IMR-90 (cell line): ENCODE measurements around the gene ELMO1. TPM values are rescaled to one million over a fixed set of nuclear protein-coding genes. Genes with fewer than 3 reads are reported as not detected.

Experiments
- ATAC-seq: fragments of 200-7000 bp; cut with Tn5 transposase; 2 replicates; pipeline ENCODE4 v1.9.1; 2020; ENCODE audit warnings: low read depth, mild to moderate bottlenecking, moderate library complexity
- BruUV-seq: library from RNA; stranded (reverse); fragments of 400-500 nt; replicated peaks from 2 replicates; lab custom pipeline; 2021; lab: Mats Ljungman, UMichigan
- CTCF ChIA-PET: fragments of 300-600 bp; formaldehyde crosslinking; extraction: SDS; loops from one replicate; lab custom pipeline; 2021; ENCODE audit warnings: antibody characterized with exemption; lab: Yijun Ruan, JAX
- POLR2A ChIA-PET: fragments of 300-600 bp; sonication (Branson Sonifier 250); formaldehyde crosslinking; loops from one replicate; lab custom pipeline; 2022; ENCODE audit warnings: antibody characterized with exemption; ENCODE audit not compliant: unreplicated experiment; lab: Charles Lee
- DNase-seq: peaks from one replicate; pipeline ENCODE4 v3.0.0; 2013
- H2AFZ ChIP-seq: replicated peaks from 2 replicates; pipeline ENCODE3; 2013; ENCODE audit warnings: low read length, mild to moderate bottlenecking; ENCODE audit not compliant: poor library complexity
- H2AK5ac ChIP-seq: 2 replicates; pipeline ENCODE4 v1.6.1; 2013; ENCODE audit warnings: low read depth, low read length, inconsistent platforms
- H2AK9ac ChIP-seq: replicated peaks from 2 replicates; pipeline ENCODE3; 2013; ENCODE audit warnings: mild to moderate bottlenecking, low read depth, low read length, moderate library complexity; ENCODE audit not compliant: poor library complexity
- H2BK120ac ChIP-seq: 2 replicates; pipeline ENCODE4 v1.6.1; 2013; ENCODE audit warnings: low read depth, low read length, inconsistent platforms
- H2BK15ac ChIP-seq: 3 replicates; pipeline ENCODE4 v1.6.1; 2013; ENCODE audit warnings: low read depth, low read length, inconsistent platforms
- H2BK20ac ChIP-seq: 2 replicates; pipeline ENCODE4 v1.6.1; 2013; ENCODE audit warnings: low read depth, mild to moderate bottlenecking, inconsistent platforms, low read length, moderate library complexity
- H2BK5ac ChIP-seq: 2 replicates; pipeline ENCODE4 v1.6.1; 2013; ENCODE audit warnings: mild to moderate bottlenecking, low read depth, low read length, inconsistent platforms; ENCODE audit not compliant: poor library complexity, severe bottlenecking
- H3K14ac ChIP-seq: replicated peaks from 2 replicates; pipeline ENCODE4 v1.6.1; 2013; ENCODE audit warnings: low read depth, low read length, inconsistent platforms
- H3K18ac ChIP-seq: 2 replicates; pipeline ENCODE4 v1.6.1; 2013; ENCODE audit warnings: low read depth, low read length, control low read depth
- H3K23ac ChIP-seq: 2 replicates; pipeline ENCODE4 v1.6.1; 2013; ENCODE audit warnings: low read depth, low read length, inconsistent platforms
- H3K27ac ChIP-seq: 2 replicates; pipeline ENCODE4 v1.5.1; 2013; ENCODE audit warnings: mild to moderate bottlenecking, control low read depth, low read length; ENCODE audit not compliant: insufficient read depth
- H3K27me3 ChIP-seq: 2 replicates; pipeline ENCODE4 v1.6.1; 2013; ENCODE audit warnings: low read length; ENCODE audit not compliant: control insufficient read depth, insufficient read depth
- H3K36me3 ChIP-seq: 2 replicates; pipeline ENCODE4 v1.6.1; 2013; ENCODE audit warnings: low read length, mixed read lengths; ENCODE audit not compliant: control insufficient read depth, insufficient read depth
- H3K4ac ChIP-seq: 2 replicates; pipeline ENCODE4 v1.6.1; 2013; ENCODE audit warnings: low read depth, low read length, inconsistent platforms
- H3K4me1 ChIP-seq: 2 replicates; pipeline ENCODE4 v1.6.1; 2013; ENCODE audit warnings: low read length, mixed read lengths; ENCODE audit not compliant: control insufficient read depth, insufficient read depth
- H3K4me2 ChIP-seq: 2 replicates; pipeline ENCODE4 v1.6.1; 2013; ENCODE audit warnings: low read depth, mild to moderate bottlenecking, control low read depth, low read length, moderate library complexity
- H3K4me3 ChIP-seq: 2 replicates; pipeline ENCODE4 v1.5.1; 2013; ENCODE audit warnings: low read depth, mild to moderate bottlenecking, control low read depth, low read length, moderate library complexity; ENCODE audit not compliant: insufficient read depth
- H3K56ac ChIP-seq: 2 replicates; pipeline ENCODE4 v1.6.1; 2013; ENCODE audit warnings: low read length, inconsistent platforms; ENCODE audit not compliant: insufficient read depth; ENCODE audit errors: extremely low read depth
- H3K79me1 ChIP-seq, 2 experiments: 2 replicates each; pipeline ENCODE4 v1.6.1; 2013; ENCODE audit warnings: low read length in 2 of 2, inconsistent platforms in 1 of 2, low read depth in 1 of 2
- H3K9ac ChIP-seq: 2 replicates; pipeline ENCODE4 v1.6.1; 2013; ENCODE audit warnings: low read depth, low read length, control low read depth
- H3K9me1 ChIP-seq: 2 replicates; pipeline ENCODE4 v1.6.1; 2013; ENCODE audit warnings: low read length, inconsistent platforms; ENCODE audit not compliant: insufficient read depth
- H3K9me3 ChIP-seq: 2 replicates; pipeline ENCODE4 v1.6.1; 2013; ENCODE audit warnings: low read length; ENCODE audit not compliant: control insufficient read depth, insufficient read depth
- H4K20me1 ChIP-seq: 2 replicates; pipeline ENCODE4 v1.6.1; 2013; ENCODE audit warnings: low read length, inconsistent platforms; ENCODE audit not compliant: insufficient read depth
- H4K5ac ChIP-seq: 2 replicates; pipeline ENCODE4 v1.6.1; 2013; ENCODE audit warnings: mild to moderate bottlenecking, low read depth, low read length, control low read depth
- H4K8ac ChIP-seq, 2 experiments: 2 replicates each; pipeline ENCODE4 v1.6.1; 2013; ENCODE audit warnings: low read depth in 2 of 2, low read length in 2 of 2, control low read depth in 1 of 2, inconsistent platforms in 1 of 2
- H4K91ac ChIP-seq: 2 replicates; pipeline ENCODE4 v1.6.1; 2013; ENCODE audit warnings: low read depth, low read length, inconsistent platforms; ENCODE audit not compliant: insufficient read depth
- BHLHE40 ChIP-seq: fragments of 150-350 bp; IDR thresholded peaks from 2 replicates; pipeline ENCODE4 v1.6.1; 2016; ENCODE audit warnings: mild to moderate bottlenecking, low read depth, low read length
- CEBPB ChIP-seq: IDR thresholded peaks from 2 replicates; pipeline ENCODE4 v1.6.1; 2012; ENCODE audit warnings: low read depth, low read length, improper control_type of control experiment
- CHD1 ChIP-seq: IDR thresholded peaks from 2 replicates; pipeline ENCODE4 v1.6.1; 2012; ENCODE audit warnings: low read depth, low read length, improper control_type of control experiment
- CTCF ChIP-seq: conservative IDR thresholded peaks from 2 replicates; pipeline ENCODE4 v1.5.1; 2012; ENCODE audit warnings: mild to moderate bottlenecking, low read depth, low read length, improper control_type of control experiment
- ELK1 ChIP-seq: fragments of 150-350 bp; IDR thresholded peaks from 2 replicates; pipeline ENCODE4 v1.6.1; 2016; ENCODE audit warnings: low read depth, mild to moderate bottlenecking, low read length, moderate library complexity, borderline replicate concordance
- FOS ChIP-seq: fragments of 150-350 bp; IDR thresholded peaks from 2 replicates; pipeline ENCODE4 v1.6.1; 2016; ENCODE audit warnings: low read depth, low read length
- MAFK ChIP-seq: IDR thresholded peaks from 2 replicates; pipeline ENCODE4 v1.6.1; 2012; ENCODE audit warnings: low read depth, low read length, improper control_type of control experiment
- MAZ ChIP-seq: IDR thresholded peaks from 2 replicates; pipeline ENCODE4 v1.6.1; 2012; ENCODE audit warnings: low read depth, mild to moderate bottlenecking, low read length, improper control_type of control experiment, moderate library complexity, borderline replicate concordance
- MXI1 ChIP-seq: IDR thresholded peaks from 2 replicates; pipeline ENCODE4 v1.6.1; 2012; ENCODE audit warnings: low read depth, mild to moderate bottlenecking, low read length, moderate library complexity, borderline replicate concordance
- NFE2L2 ChIP-seq: fragments of 150-350 bp; IDR thresholded peaks from 2 replicates; pipeline ENCODE4 v1.6.1; 2016; ENCODE audit warnings: low read depth, mild to moderate bottlenecking, low read length
- POLR2A ChIP-seq: IDR thresholded peaks from 2 replicates; pipeline ENCODE4 v1.6.1; 2012; ENCODE audit warnings: mild to moderate bottlenecking, low read depth, low read length
- RAD21 ChIP-seq: IDR thresholded peaks from 2 replicates; pipeline ENCODE4 v1.6.1; 2012; ENCODE audit warnings: low read length, improper control_type of control experiment
- RCOR1 ChIP-seq: IDR thresholded peaks from 2 replicates; pipeline ENCODE4 v1.6.1; 2012; ENCODE audit warnings: mild to moderate bottlenecking, low read length, improper control_type of control experiment; ENCODE audit not compliant: insufficient replicate concordance
- RFX5 ChIP-seq: IDR thresholded peaks from 2 replicates; pipeline ENCODE4 v1.8.0; 2012; ENCODE audit warnings: low read depth, mild to moderate bottlenecking, low read length, moderate library complexity
- SMC3 ChIP-seq: fragments of 150-350 bp; IDR thresholded peaks from 2 replicates; pipeline ENCODE4 v1.6.1; 2016; ENCODE audit warnings: low read depth, mild to moderate bottlenecking, antibody characterized with exemption, low read length, moderate library complexity
- WGBS, 2 experiments: methylation state at CpG; one replicate each; pipeline versions ENCODE4 v1.1.5 to v1.1.7; 2013; ENCODE audit warnings: missing lambda C conversion rate in 2 of 2; ENCODE audit not compliant: insufficient read length in 1 of 2; ENCODE audit errors: extremely low coverage in 2 of 2; 5-methylcytosine and 5-hydroxymethylcytosine counted together
- dilution Hi-C: fragments of 300-500 bp; cut with HindIII; formaldehyde crosslinking; loops from one replicate; pipeline ENCODE4 v1.14.3; 2018; ENCODE audit warnings: low sequenced_read_pairs; ENCODE audit not compliant: unreplicated experiment
- in situ Hi-C: fragments of 300-500 bp; cut with MboI; formaldehyde crosslinking; loops from 3 replicates; pipeline ENCODE4 v1.14.3; 2019; ENCODE audit warnings: low sequenced_read_pairs, inconsistent platforms, mixed read lengths
- intact Hi-C: fragments of 100-400 bp; cut with micrococcal nuclease; formaldehyde crosslinking; loops from 2 replicates; pipeline ENCODE4 v1.10.0; 2022
- polyA plus RNA-seq, 3 experiments: library from polyadenylated mRNA; depleted of rRNA; stranded (reverse); fragments of >200 nt; gene quantifications; 2 replicates each; pipeline ENCODE4 v1.2.3, GENCODE V29; 2012; ENCODE audit warnings: low replicate concordance in 1 of 3
- total RNA-seq: library from RNA; depleted of rRNA; stranded (reverse); fragments of >200 nt; gene quantifications from 2 replicates; pipeline ENCODE4 v1.2.3, GENCODE V29; 2012
- TF ChIP-seq, protein P1 (sequence below): fragments of 150-350 bp; IDR thresholded peaks from 2 replicates; pipeline ENCODE4 v1.6.1; 2017; ENCODE audit warnings: mild to moderate bottlenecking, antibody characterized with exemption, low read length, low read depth

Gene ELMO1
- total and polyA plus RNA-seq, 2 of the 4 experiments (the other 2 are of a cell fraction): 0.03 TPM; not detected in 1

- Histone ChIP-seq H3K27me3 (no peaks in the 10 kb centered on the region), H3K14ac (no peak overlapping the region), H3K27ac (no peak overlapping the region), H2BK120ac (no peak overlapping the region), H3K9me1 (no peaks in the 10 kb centered on the region), H3K36me3 (no peaks in the 10 kb centered on the region), H4K20me1 (no peaks in the 10 kb centered on the region), H2BK20ac (no peak overlapping the region), H2AK9ac (no peak overlapping the region), H3K56ac (no peak overlapping the region), H3K23ac (no peak overlapping the region), H4K8ac (no peak overlapping the region), H2BK5ac (no peak overlapping the region), H3K4me2 (no peak overlapping the region), H3K79me1 (no peaks in the 10 kb centered on the region), H4K5ac (no peak overlapping the region), H3K9ac (no peak overlapping the region), H3K4ac (no peak overlapping the region), H2AK5ac (no peak overlapping the region), H3K4me3 (no peak overlapping the region), H2AFZ (no peak overlapping the region), H2BK15ac (no peak overlapping the region), H3K18ac (no peak overlapping the region), H3K9me3 (no peaks in the 10 kb centered on the region), H3K4me1 (no peaks in the 10 kb centered on the region), H4K91ac (no peak overlapping the region)
- DNase-seq: no peak
- no CpG with 5 or more reads among the region's 1 CpG for WGBS, 2 experiments
- dilution Hi-C loops (no loop called here), in situ Hi-C loops (no loop called here), intact Hi-C loops (no loop called here)
- ChIA-PET CTCF (no interaction called here), POLR2A (no interaction called here)
- no TSS peak for BruUV-seq
- ATAC-seq: no peak
- TF ChIP-seq CTCF (no peak), ELK1 (no peak), SMC3 (no peak), POLR2A (no peak), MAZ (no peak), RCOR1 (no peak), NFE2L2 (no peak), MAFK (no peak), CEBPB (no peak), CHD1 (no peak), RFX5 (no peak), BHLHE40 (no peak), FOS (no peak), RAD21 (no peak), MXI1 (no peak)
- TF ChIP-seq, protein P1, sequence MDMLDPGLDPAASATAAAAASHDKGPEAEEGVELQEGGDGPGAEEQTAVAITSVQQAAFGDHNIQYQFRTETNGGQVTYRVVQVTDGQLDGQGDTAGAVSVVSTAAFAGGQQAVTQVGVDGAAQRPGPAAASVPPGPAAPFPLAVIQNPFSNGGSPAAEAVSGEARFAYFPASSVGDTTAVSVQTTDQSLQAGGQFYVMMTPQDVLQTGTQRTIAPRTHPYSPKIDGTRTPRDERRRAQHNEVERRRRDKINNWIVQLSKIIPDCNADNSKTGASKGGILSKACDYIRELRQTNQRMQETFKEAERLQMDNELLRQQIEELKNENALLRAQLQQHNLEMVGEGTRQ: no peak
Observed at GRCh38 chr7:36894190-36894589, 554.5 kb downstream of the ELMO1 start.
